Measurements from ENCODE around the gene NFIC. TPM values are rescaled to one million over a fixed set of nuclear protein-coding genes. Genes with fewer than 3 reads are reported as not detected.

Gene NFIC
- total and polyA plus RNA-seq, 10 of the 15 experiments (the other 5 are each of a cell fraction or from before 2014, with no cell fraction given) = 0.71 to 53.5 (median 10.2) TPM

DNA sequence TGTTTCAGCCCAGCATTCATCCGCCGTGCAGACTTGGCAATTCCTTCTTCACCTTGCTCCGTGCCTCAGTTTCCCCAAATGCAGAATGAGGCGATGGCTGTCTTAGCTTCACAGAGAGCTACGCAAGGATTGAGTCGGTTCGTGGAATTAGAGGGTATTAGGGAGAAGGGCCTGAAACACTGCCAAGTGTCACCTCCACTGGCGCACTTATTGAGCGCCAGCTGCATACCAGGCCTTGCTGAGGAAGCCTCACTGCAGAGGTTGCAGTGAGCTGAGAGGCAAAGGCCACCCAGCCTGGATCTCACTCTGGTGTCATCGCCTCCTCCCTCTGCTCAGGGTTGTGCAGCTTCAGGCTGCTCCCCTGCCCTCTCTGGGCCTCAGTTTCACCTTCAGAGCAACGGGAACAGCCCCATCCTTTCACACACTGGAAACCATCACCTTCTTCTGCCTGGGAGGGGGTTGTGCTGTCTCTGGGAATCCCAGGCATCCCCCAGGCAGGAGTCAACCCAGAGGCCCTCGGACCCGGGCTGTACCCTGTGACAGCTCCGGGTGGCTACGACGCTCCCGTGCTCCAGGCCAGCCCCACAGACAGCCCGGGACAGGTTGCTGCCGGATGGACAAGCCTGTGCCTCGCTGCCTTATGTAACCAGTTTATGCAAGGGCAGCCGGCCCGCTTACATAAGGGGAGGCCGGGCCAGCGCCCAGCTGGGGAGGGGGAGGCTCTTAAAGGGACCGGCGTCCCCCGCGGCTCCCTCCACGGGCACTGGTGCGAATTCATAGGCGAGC, 31.9 kb downstream of the NFIC start:
- no peak for FAIRE-seq
- H3K4me2 ChIP-seq (ENCODE audit: control insufficient read depth, insufficient read depth) = no peak overlapping the region
- no peaks in the 10 kb centered on the region; the same call in 2 of the 3 replicates for H3K9me3 ChIP-seq (replicated peaks; ENCODE audit: control insufficient read depth, insufficient read depth, low read length)
- no peak overlapping the region for H3K9ac ChIP-seq (ENCODE audit: control insufficient read depth, insufficient read depth, low read length)
- H3K4me3 ChIP-seq = no peak overlapping the region
- intact Hi-C loops (cut with micrococcal nuclease; ENCODE audit: unreplicated experiment) = no loop called here
- H3K27me3 ChIP-seq (replicated peaks in 1 of 2; ENCODE audit: control insufficient read depth in 2 of 2, insufficient read depth in 2 of 2, low read length in 1 of 2) = no peaks in the 10 kb centered on the region
- H3K27ac ChIP-seq (ENCODE audit: control insufficient read depth, insufficient read depth) = no peak overlapping the region
- ATAC-seq = no peak
- ChIA-PET RAD21 (ENCODE audit: unreplicated experiment) (interaction anchor here (0.6 to 1.3 kb wide), 2 partner anchors 31 to 124 kb away, joined by 3 to 4 read pairs; no protein-coding TSS in a partner anchor), POLR2A (no interaction called here), CTCF (interaction anchor here (1.4 kb wide), 1 partner anchor 31 kb away, joined by 4 read pairs; no protein-coding TSS in a partner anchor), SMC1A (ENCODE audit: uncharacterized antibody, unreplicated experiment) (no interaction called here)
- peaks cover 0 to 21% of the 10 kb centered on the region in 2 experiments; a peak in 3 of 4 replicates for H3K36me3 ChIP-seq (ENCODE audit: control insufficient read depth in 2 of 2, insufficient read depth in 2 of 2, low read length in 1 of 2)
- in situ Hi-C loops (cut with MboI) = no loop called here
- WGBS (ENCODE audit: insufficient coverage, insufficient replicate concordance, low lambda C conversion rate, missing lambda C conversion rate) = 88% methylated on average over 29 of the region's 31 CpGs
- no peak overlapping the region for H2AFZ ChIP-seq (ENCODE audit: control insufficient read depth, low read depth, low read length)
- H3K79me2 ChIP-seq (ENCODE audit: control insufficient read depth, insufficient read depth, low read length) = peaks cover 20% of the 10 kb centered on the region
- H3K4me1 ChIP-seq (ENCODE audit: control insufficient read depth, insufficient read depth, low read length) = no peaks in the 10 kb centered on the region
- H4K20me1 ChIP-seq (ENCODE audit: control insufficient read depth, insufficient read depth) = peaks cover 3% of the 10 kb centered on the region; the same call in 1 of the 2 replicates
- DNase-seq (ENCODE audit: low read depth, low spot score) = no peak
- no TSS peak for BruUV-seq (replicated peaks)
- TF ChIP-seq PAX8 (IDR thresholded peaks at IDR 0.05) (no peak), POU2F2 (IDR thresholded peaks at IDR 0.05; ENCODE audit: borderline replicate concordance, low read depth, low read length) (no peak), NR2F1 (conservative IDR thresholded peaks at IDR 0.05) (no peak), CBFB (IDR thresholded peaks at IDR 0.05; ENCODE audit: low read depth) (no peak), NR2C1 (IDR thresholded peaks at IDR 0.05) (no peak), ZZZ3 (IDR thresholded peaks at IDR 0.05; ENCODE audit: control insufficient read depth, insufficient read length, low read depth) (no peak), NR2C2 (IDR thresholded peaks at IDR 0.05; ENCODE audit: borderline replicate concordance, control insufficient read depth, insufficient read length, low read depth) (no peak), KLF5 (IDR thresholded peaks at IDR 0.05; ENCODE audit: partially characterized antibody) (no peak), CHD1 (IDR thresholded peaks at IDR 0.05; ENCODE audit: low read depth, low read length) (no peak), CTCF (IDR thresholded peaks at IDR 0.05 in 2 of 3, conservative IDR thresholded peaks at IDR 0.05 in 1 of 3; ENCODE audit: control insufficient read depth in 2 of 3, extremely low read depth in 1 of 3, insufficient read depth in 1 of 3, low read depth in 3 of 3, low read length in 3 of 3) (no peak), ZSCAN29 (IDR thresholded peaks at IDR 0.05) (no peak), SREBF2 (IDR thresholded peaks at IDR 0.05; ENCODE audit: low read length) (no peak)
- TF ChIP-seq, protein P1, sequence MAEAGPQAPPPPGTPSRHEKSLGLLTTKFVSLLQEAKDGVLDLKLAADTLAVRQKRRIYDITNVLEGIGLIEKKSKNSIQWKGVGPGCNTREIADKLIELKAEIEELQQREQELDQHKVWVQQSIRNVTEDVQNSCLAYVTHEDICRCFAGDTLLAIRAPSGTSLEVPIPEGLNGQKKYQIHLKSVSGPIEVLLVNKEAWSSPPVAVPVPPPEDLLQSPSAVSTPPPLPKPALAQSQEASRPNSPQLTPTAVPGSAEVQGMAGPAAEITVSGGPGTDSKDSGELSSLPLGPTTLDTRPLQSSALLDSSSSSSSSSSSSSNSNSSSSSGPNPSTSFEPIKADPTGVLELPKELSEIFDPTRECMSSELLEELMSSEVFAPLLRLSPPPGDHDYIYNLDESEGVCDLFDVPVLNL (IDR thresholded peaks at IDR 0.05; ENCODE audit: low read depth, low read length) = no peak
- TF ChIP-seq, protein P2, sequence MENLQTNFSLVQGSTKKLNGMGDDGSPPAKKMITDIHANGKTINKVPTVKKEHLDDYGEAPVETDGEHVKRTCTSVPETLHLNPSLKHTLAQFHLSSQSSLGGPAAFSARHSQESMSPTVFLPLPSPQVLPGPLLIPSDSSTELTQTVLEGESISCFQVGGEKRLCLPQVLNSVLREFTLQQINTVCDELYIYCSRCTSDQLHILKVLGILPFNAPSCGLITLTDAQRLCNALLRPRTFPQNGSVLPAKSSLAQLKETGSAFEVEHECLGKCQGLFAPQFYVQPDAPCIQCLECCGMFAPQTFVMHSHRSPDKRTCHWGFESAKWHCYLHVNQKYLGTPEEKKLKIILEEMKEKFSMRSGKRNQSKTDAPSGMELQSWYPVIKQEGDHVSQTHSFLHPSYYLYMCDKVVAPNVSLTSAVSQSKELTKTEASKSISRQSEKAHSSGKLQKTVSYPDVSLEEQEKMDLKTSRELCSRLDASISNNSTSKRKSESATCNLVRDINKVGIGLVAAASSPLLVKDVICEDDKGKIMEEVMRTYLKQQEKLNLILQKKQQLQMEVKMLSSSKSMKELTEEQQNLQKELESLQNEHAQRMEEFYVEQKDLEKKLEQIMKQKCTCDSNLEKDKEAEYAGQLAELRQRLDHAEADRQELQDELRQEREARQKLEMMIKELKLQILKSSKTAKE (IDR thresholded peaks at IDR 0.05; ENCODE audit: low read depth, poor library complexity, severe bottlenecking) = no peak
- TF ChIP-seq, protein P3, sequence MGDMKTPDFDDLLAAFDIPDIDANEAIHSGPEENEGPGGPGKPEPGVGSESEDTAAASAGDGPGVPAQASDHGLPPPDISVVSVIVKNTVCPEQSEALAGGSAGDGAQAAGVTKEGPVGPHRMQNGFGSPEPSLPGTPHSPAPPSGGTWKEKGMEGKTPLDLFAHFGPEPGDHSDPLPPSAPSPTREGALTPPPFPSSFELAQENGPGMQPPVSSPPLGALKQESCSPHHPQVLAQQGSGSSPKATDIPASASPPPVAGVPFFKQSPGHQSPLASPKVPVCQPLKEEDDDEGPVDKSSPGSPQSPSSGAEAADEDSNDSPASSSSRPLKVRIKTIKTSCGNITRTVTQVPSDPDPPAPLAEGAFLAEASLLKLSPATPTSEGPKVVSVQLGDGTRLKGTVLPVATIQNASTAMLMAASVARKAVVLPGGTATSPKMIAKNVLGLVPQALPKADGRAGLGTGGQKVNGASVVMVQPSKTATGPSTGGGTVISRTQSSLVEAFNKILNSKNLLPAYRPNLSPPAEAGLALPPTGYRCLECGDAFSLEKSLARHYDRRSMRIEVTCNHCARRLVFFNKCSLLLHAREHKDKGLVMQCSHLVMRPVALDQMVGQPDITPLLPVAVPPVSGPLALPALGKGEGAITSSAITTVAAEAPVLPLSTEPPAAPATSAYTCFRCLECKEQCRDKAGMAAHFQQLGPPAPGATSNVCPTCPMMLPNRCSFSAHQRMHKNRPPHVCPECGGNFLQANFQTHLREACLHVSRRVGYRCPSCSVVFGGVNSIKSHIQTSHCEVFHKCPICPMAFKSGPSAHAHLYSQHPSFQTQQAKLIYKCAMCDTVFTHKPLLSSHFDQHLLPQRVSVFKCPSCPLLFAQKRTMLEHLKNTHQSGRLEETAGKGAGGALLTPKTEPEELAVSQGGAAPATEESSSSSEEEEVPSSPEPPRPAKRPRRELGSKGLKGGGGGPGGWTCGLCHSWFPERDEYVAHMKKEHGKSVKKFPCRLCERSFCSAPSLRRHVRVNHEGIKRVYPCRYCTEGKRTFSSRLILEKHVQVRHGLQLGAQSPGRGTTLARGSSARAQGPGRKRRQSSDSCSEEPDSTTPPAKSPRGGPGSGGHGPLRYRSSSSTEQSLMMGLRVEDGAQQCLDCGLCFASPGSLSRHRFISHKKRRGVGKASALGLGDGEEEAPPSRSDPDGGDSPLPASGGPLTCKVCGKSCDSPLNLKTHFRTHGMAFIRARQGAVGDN (IDR thresholded peaks at IDR 0.05) = no peak
